HepG2 (cell line): ENCODE results near the gene EIF4G1. TPM values are rescaled to one million over a fixed set of nuclear protein-coding genes. Genes with fewer than 3 reads are reported as not detected.

ENCODE experiments used
- AGO1 ChIP-seq: fragments of 200-400 bp; formaldehyde crosslinking; IDR thresholded peaks from 2 replicates; pipeline ENCODE4 v1.6.1; 2017; ENCODE audit warnings: mild to moderate bottlenecking, low read depth, low read length, moderate library complexity; ENCODE audit not compliant: poor library complexity, severe bottlenecking
- CCDC6 ChIP-seq: sonication (generic); formaldehyde crosslinking; IDR thresholded peaks from 2 replicates; pipeline ENCODE4 v1.8.1; 2022; ENCODE audit warnings: mild to moderate bottlenecking, missing genetic modification reagents, moderate library complexity
- DNMT1 ChIP-seq: sonication (generic); formaldehyde crosslinking; IDR thresholded peaks from 2 replicates; pipeline ENCODE4 v1.5.1; 2020; ENCODE audit warnings: mild to moderate bottlenecking, missing genetic modification reagents
- HHEX ChIP-seq: IDR thresholded peaks from 2 replicates; pipeline ENCODE4 v1.6.1; 2016; ENCODE audit warnings: control low read depth
- HNRNPLL ChIP-seq: fragments of 200-400 bp; formaldehyde crosslinking; IDR thresholded peaks from 2 replicates; pipeline ENCODE4 v1.6.1; 2017; ENCODE audit warnings: mild to moderate bottlenecking, low read depth, low read length; ENCODE audit not compliant: poor library complexity, severe bottlenecking
- KIAA2018 ChIP-seq: sonication (generic); formaldehyde crosslinking; IDR thresholded peaks from 2 replicates; pipeline ENCODE4 v1.5.0; 2020; ENCODE audit warnings: mild to moderate bottlenecking, missing genetic modification reagents, borderline replicate concordance
- MXI1 ChIP-seq: IDR thresholded peaks from 3 replicates; pipeline ENCODE4 v1.6.1; 2012; ENCODE audit warnings: low read depth, low read length, inconsistent platforms, borderline replicate concordance
- NFE2 ChIP-seq: sonication (generic); formaldehyde crosslinking; IDR thresholded peaks from 2 replicates; pipeline ENCODE4 v1.4.0; 2020; ENCODE audit warnings: missing genetic modification reagents
- POLR2A ChIP-seq, 2 experiments: IDR thresholded peaks; 2 replicates each; pipeline ENCODE4 v1.6.1; 2011; ENCODE audit warnings: low read depth in 2 of 2, low read length in 2 of 2, mild to moderate bottlenecking in 1 of 2, moderate library complexity in 1 of 2; ENCODE audit not compliant: insufficient read depth in 1 of 2
- RORA ChIP-seq: sonication (generic); formaldehyde crosslinking; IDR thresholded peaks from 2 replicates; pipeline ENCODE4 v1.5.0; 2020; ENCODE audit warnings: mild to moderate bottlenecking, missing genetic modification reagents, moderate library complexity
- SOX13 ChIP-seq, 3 experiments: fragments of 450-650 bp in 1 of 3; sonication (generic) in 1 of 3; formaldehyde crosslinking in 1 of 3; IDR thresholded peaks in 2 of 3; conservative IDR thresholded peaks in 1 of 3; 2 replicates each; pipeline versions ENCODE4 v1.5.0 to v1.6.1; 2016 to 2020; ENCODE audit warnings: antibody characterized with exemption in 1 of 3, mild to moderate bottlenecking in 1 of 3, missing compliant biosample characterization in 1 of 3, missing genetic modification reagents in 1 of 3, moderate library complexity in 1 of 3
- ZMAT3 ChIP-seq: sonication (generic); formaldehyde crosslinking; conservative IDR thresholded peaks from 2 replicates; pipeline ENCODE4 v1.7.0; 2021; ENCODE audit warnings: missing genetic modification reagents
- ZNF431 ChIP-seq: sonication (generic); formaldehyde crosslinking; IDR thresholded peaks from 2 replicates; pipeline ENCODE4 v1.9.0; 2022; ENCODE audit warnings: missing genetic modification reagents, low read depth, mild to moderate bottlenecking, borderline replicate concordance
- ZNF552 ChIP-seq: sonication (generic); formaldehyde crosslinking; IDR thresholded peaks from 2 replicates; pipeline ENCODE4 v1.9.0; 2022; ENCODE audit warnings: missing genetic modification reagents, mild to moderate bottlenecking, borderline replicate concordance
- ZNF713 ChIP-seq: sonication (generic); formaldehyde crosslinking; IDR thresholded peaks from 2 replicates; pipeline ENCODE4 v1.4.0; 2020; ENCODE audit warnings: mild to moderate bottlenecking, missing genetic modification reagents
- polyA plus RNA-seq, 8 experiments: library from polyadenylated mRNA; depleted of rRNA in 3 of 8; stranded (reverse) in 7 of 8; unstranded in 1 of 8; fragments of >200 nt; fragmentation: Illumina TruSeq in 4 of 8; extraction: Trizol in 4 of 8; gene quantifications; 2 replicates each; pipeline versions ENCODE4 v1.2.1 to v1.2.3, GENCODE V29; 2011 to 2016; ENCODE audit warnings: low read depth in 4 of 8, missing spikeins in 1 of 8, mixed read lengths in 1 of 8; ENCODE audit not compliant: insufficient read depth in 1 of 8
- total RNA-seq, 5 experiments: library from RNA; depleted of rRNA; stranded (reverse); fragments of >200 nt; fragmentation: Illumina TruSeq; extraction: Trizol; gene quantifications; 2 replicates each; pipeline ENCODE4 v1.2.3, GENCODE V29; 2016; ENCODE audit warnings: low read depth in 1 of 5
- TF ChIP-seq, protein P1 (sequence below): sonication (generic); formaldehyde crosslinking; IDR thresholded peaks from 2 replicates; pipeline ENCODE4 v1.9.0; 2021; ENCODE audit warnings: missing genetic modification reagents, mild to moderate bottlenecking, borderline replicate concordance

The EIF4G1 gene
- total and polyA plus RNA-seq, 2 of the 13 experiments (the other 11 are each of a cell fraction or from before 2014, with no cell fraction given), result 208 to 213 TPM

GRCh38 chr3:184362668-184363546, 48.5 kb downstream of the EIF4G1 start (continued):
- TF ChIP-seq, protein P1, sequence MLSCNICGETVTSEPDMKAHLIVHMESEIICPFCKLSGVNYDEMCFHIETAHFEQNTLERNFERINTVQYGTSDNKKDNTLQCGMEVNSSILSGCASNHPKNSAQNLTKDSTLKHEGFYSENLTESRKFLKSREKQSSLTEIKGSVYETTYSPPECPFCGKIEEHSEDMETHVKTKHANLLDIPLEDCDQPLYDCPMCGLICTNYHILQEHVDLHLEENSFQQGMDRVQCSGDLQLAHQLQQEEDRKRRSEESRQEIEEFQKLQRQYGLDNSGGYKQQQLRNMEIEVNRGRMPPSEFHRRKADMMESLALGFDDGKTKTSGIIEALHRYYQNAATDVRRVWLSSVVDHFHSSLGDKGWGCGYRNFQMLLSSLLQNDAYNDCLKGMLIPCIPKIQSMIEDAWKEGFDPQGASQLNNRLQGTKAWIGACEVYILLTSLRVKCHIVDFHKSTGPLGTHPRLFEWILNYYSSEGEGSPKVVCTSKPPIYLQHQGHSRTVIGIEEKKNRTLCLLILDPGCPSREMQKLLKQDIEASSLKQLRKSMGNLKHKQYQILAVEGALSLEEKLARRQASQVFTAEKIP (CRISPR knock-in tag), result no peak
- TF ChIP-seq POLR2A (IDR thresholded peaks at IDR 0.05; ENCODE audit: insufficient read depth in 1 of 2, low read depth in 2 of 2, low read length in 2 of 2) (peak in 1 of 2 experiments; percentile 70; a peak in 2 of 4 replicates), ZMAT3 (CRISPR knock-in tag) (peak; percentile 75; the same call in 1 of the 2 replicates), HHEX (no peak), CCDC6 (CRISPR knock-in tag) (peak; percentile 77), HNRNPLL (peak; percentile 63), MXI1 (peak; percentile 75; the same call in 2 of the 3 replicates), RORA (no peak), ZNF431 (CRISPR knock-in tag) (no peak; the same call in 1 of the 2 replicates), ZNF552 (CRISPR knock-in tag) (no peak; the same call in 1 of the 2 replicates), DNMT1 (CRISPR knock-in tag) (peak; percentile 20; the same call in 1 of the 2 replicates), AGO1 (peak; percentile 91), NFE2 (CRISPR knock-in tag) (no peak), ZNF713 (CRISPR knock-in tag) (no peak), KIAA2018 (no peak), SOX13 (IDR thresholded peaks at IDR 0.05) (no peak), SOX13 (CRISPR knock-in tag; conservative IDR thresholded peaks at IDR 0.05 in 1 of 2, IDR thresholded peaks at IDR 0.05 in 1 of 2) (peak in 1 of 2 experiments; percentile 14; a peak in 1 of 4 replicates)
